ENCODE results near the gene SLC7A5.

The SLC7A5 gene

DNA sequence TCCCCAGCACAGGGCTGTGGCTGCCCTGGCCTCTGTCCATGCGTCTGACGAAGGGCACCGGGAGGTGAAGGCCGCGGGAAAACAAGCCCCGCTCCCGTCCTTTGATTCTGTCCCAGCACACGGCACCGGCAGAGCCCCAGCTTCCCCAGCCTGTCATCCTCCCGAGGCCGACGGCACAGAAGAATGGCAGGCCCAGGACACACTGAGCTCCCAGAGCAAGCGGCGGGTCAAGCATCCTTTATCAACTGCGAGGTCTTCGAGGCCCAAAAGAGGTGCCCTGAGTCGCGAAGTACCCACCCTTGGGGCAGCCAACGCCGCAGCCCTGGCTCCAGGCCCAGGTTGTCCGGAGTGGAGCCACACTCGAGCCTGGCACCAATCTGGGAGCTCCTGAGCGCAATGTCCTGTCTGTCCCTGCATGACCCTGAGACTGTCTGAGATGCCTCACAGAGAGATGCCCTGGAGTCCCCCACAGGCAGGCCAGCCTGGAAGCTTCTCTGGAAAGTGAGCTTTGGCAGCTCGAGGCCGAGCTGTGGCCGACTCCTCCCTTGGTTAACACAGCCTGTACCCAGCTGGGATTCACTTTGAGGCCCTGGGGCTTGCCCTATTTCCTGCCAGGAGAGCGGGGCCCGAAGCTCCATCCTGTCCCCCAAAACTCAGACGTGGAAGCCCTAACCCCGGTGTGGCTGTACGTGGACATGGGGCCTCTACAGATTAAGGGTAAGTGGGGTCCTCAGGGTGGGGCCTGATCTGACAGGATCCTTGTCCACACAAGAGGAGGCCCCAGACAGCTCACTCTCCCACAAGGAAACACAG is 23.3 kb downstream of the SLC7A5 start:
- H3K9me3 Mint-ChIP-seq: no peaks in the 10 kb centered on the region
- no peaks in the 10 kb centered on the region for H3K27me3 Mint-ChIP-seq
- DNase-seq: no peak
- peaks cover 66% of the 10 kb centered on the region for H3K4me1 Mint-ChIP-seq
- no peak for ATAC-seq
- peak overlapping the region in 1 of 2 donors; percentile 63 for H3K27ac Mint-ChIP-seq
- H3K4me3 Mint-ChIP-seq: no peak overlapping the region

- Mint-ChIP-seq H3K27ac (no peak overlapping the region), H3K9me3 (no peaks in the 10 kb centered on the region), H3K27me3 (no peaks in the 10 kb centered on the region), H3K4me1 (peaks cover 58% of the 10 kb centered on the region), H3K4me3 (no peak overlapping the region)
- peak; percentile 13 for ATAC-seq
- no peak for DNase-seq
These were observed 24.1 kb downstream of the SLC7A5 start for GRCh38 chr16:87845213-87845612.

DNA sequence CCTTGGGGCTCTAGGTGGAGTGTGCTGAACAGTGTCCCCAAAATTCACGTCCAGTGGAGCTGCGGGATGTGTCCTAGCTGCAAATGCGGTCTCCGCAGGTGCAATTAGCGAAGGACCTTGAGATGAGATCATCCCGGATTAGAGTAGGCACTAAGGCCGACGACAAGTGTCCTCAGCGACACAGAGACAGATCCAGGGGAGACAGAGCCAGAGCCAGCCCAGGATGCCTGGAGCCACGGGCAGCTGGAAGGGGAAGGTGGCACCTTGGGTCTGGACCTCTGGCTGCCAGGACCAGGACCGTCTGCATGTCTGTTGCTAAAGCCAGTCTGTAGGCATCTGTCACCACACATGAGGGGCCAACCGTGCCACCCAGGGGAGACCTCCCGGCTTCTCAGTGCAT is 24.5 kb downstream of the SLC7A5 start:
- DNase-seq (no peak), ATAC-seq (no peak)
- no peaks in the 10 kb centered on the region for H3K9me3 Mint-ChIP-seq
- peak overlapping the region in 1 of 2 donors; percentile 91 for H3K27ac Mint-ChIP-seq
- no peaks in the 10 kb centered on the region for H3K27me3 Mint-ChIP-seq
- no peak overlapping the region for H3K4me3 Mint-ChIP-seq
- peaks cover 54% of the 10 kb centered on the region for H3K4me1 Mint-ChIP-seq

DNA sequence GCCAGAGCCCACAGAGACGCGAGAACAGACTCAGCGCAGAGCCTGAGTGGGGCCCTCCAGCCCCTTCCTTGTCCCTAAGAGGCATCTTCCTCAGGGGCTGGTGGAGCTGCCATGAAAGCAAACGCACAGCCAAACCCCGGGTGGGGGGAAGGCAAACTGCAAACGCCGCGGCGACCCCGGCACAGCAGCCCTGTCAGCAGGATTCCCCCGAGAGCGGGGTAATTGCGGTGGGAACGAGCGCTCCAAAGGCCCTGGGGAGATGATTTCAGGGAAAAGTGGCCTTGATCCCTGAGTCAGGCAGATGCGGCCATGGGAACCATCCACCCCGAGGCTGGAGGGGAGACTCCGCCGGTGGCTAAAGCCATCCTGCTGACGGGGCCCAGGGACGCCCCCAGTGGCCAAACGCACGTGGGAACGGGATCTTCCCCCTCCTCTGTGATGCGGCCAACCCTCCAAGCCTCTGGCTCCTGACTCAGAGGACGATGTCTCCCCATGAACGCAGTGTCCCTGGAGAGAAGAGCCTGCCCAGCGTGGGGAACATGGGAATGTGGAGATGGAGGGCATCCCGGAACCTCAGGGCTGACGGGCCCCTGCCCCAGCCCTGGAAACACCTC is 25.1 kb downstream of the SLC7A5 start:
- peak overlapping the region in 1 of 2 donors; percentile 91 for H3K27ac Mint-ChIP-seq
- peaks cover 51% of the 10 kb centered on the region for H3K4me1 Mint-ChIP-seq
- ATAC-seq (no peak), DNase-seq (no peak)
- H3K9me3 Mint-ChIP-seq: no peaks in the 10 kb centered on the region
- H3K27me3 Mint-ChIP-seq: no peaks in the 10 kb centered on the region
- no peak overlapping the region for H3K4me3 Mint-ChIP-seq

- no peaks in the 10 kb centered on the region for H3K27me3 Mint-ChIP-seq
- H3K27ac Mint-ChIP-seq: peak overlapping the region in 1 of 2 donors; percentile 91
- ATAC-seq (no peak), DNase-seq (no peak)
- no peaks in the 10 kb centered on the region for H3K9me3 Mint-ChIP-seq
- peaks cover 47% of the 10 kb centered on the region for H3K4me1 Mint-ChIP-seq
- H3K4me3 Mint-ChIP-seq: no peak overlapping the region
These were observed 25.6 kb downstream of the SLC7A5 start for GRCh38 chr16:87843678-87844105.

- Mint-ChIP-seq H3K4me1 (peaks cover 39% of the 10 kb centered on the region), H3K27me3 (no peaks in the 10 kb centered on the region), H3K27ac (no peak overlapping the region), H3K9me3 (no peaks in the 10 kb centered on the region), H3K4me3 (no peak overlapping the region)
- no peak for DNase-seq
- no peak for ATAC-seq
These were observed 27.0 kb downstream of the SLC7A5 start for GRCh38 chr16:87842209-87842869.

GRCh38 chr16:87841340-87842208 is 27.7 kb downstream of the SLC7A5 start:
- H3K27ac Mint-ChIP-seq: peak overlapping the region in 1 of 2 donors; percentile 78
- ATAC-seq (no peak), DNase-seq (no peak)
- peaks cover 33% of the 10 kb centered on the region for H3K4me1 Mint-ChIP-seq
- H3K4me3 Mint-ChIP-seq: no peak overlapping the region
- H3K9me3 Mint-ChIP-seq: no peaks in the 10 kb centered on the region
- no peaks in the 10 kb centered on the region for H3K27me3 Mint-ChIP-seq

GRCh38 chr16:87840271-87840978 is 28.9 kb downstream of the SLC7A5 start:
- ATAC-seq (no peak), DNase-seq (no peak)
- H3K4me3 Mint-ChIP-seq: no peak overlapping the region
- H3K4me1 Mint-ChIP-seq: peaks cover 23% of the 10 kb centered on the region
- H3K27me3 Mint-ChIP-seq: no peaks in the 10 kb centered on the region
- H3K27ac Mint-ChIP-seq: no peak overlapping the region
- H3K9me3 Mint-ChIP-seq: no peaks in the 10 kb centered on the region

DNA sequence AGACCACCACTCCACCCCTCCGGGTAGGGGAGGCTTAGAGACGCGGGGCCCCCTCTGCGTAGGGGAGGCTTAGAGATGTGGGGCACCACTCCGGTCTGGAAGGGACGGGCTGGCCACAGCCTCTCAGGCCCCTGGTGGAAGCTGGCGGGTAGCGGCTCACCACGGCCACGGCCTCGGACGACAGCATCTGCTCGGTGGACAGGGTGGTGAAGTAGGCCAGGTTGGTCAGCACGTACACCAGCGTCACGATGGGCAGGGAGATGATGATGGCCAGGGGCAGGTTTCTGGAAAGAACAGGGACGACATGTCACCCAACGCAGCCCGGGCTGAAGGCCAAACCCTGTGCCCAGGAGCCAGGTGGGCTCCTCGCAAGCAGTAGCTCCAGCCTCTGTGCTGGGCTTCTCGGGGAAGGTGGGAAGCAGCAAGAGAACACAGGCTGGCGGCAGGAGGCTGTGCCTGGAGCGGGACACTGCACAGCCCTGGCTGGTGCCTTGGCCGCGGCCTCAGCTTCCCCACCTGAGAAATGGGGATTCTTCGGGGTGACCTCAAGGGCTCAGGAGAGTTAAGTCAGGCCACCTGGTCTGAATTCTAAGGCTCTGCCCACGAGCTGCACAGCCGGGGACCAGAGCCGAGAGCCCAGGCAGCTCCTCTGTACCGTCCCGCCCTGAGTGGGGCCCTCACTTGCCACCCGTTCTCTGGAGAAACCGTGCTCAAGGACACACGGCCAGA is 29.6 kb downstream of the SLC7A5 start:
- Mint-ChIP-seq H3K9me3 (no peaks in the 10 kb centered on the region), H3K4me1 (peaks cover 18% of the 10 kb centered on the region), H3K27ac (no peak overlapping the region), H3K4me3 (no peak overlapping the region), H3K27me3 (no peaks in the 10 kb centered on the region)
- ATAC-seq (no peak), DNase-seq (no peak)

DNA sequence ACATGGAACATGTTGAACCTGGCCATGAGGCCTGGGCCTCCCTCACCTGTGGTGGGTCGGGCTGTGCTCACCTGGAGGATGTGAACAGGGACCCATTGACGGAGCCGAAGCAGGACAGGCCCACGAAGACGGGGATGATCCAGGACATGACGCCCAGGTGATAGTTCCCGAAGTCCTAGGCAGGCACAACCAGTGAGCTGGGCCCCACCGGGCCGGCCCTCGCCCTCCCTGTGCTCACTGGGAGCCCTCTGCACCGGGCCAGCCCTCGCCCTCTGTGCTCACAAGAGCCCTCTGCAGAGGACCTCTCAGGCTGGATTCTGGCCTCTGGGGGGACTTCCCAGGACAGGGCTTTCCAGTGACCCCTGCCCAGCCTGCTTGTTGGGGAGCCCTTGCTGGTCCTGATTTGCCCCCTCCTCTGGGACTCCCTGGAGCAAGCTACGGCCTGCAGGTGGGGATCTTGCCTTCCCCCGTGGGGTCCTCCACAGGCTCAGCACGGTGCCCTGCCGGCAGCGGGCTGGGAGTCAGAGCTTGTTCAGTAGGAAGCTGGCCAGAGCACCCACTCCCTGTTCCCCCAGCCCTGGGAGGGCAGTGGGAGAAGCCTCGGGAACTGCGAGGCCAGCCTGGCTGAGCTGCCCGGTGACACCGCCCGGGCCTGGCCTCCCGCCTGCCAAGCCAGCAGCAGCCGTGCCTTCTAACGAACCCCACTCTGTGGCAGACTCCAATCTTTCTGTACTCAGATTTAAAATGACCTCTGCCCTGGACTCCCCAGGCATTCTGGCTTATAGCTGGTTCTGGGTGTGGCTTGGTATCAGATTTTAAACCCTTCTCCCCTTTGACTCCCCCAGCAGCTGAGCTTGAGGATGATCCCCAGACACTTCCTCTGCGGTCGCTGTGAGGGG is 30.4 kb downstream of the SLC7A5 start:
- Mint-ChIP-seq H3K4me3 (no peak overlapping the region), H3K27ac (peak overlapping the region in 1 of 2 donors; percentile 27), H3K4me1 (peaks cover 19% of the 10 kb centered on the region), H3K9me3 (no peaks in the 10 kb centered on the region), H3K27me3 (no peaks in the 10 kb centered on the region)
- no peak for ATAC-seq
- no peak for DNase-seq

DNA sequence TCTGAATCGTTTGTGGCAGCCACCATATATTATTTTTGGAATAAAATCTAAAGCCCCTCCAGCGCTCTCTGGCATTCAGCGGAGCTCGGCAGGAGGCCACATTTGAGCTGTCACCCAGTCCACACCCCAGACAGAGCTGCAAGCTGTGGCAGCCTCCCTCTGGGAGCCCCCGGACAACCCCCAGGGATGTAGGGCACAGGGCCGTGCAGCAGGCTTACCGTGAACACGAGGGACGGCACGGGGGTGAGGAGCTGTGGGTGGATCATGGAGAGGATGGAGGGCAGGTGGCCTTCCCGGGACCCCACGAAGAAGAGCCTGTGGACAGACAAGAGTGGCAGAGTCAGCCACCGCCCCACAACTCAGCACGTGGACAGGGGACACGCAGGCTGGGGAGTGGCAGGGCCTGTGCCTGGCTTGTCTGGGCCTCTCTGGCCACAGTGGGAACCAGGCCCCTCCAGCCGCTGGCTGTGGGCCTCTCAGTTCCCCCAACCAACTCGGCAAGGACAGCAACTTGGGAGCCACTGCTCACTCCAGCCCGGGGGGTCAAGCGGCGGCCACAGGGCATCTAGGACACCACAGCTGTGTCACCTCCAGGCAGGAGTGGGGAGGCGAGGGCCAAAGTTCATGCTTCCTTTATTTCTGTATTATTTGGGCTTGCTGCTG is 31.5 kb downstream of the SLC7A5 start:
- no peak for ATAC-seq
- Mint-ChIP-seq H3K9me3 (no peaks in the 10 kb centered on the region), H3K27me3 (no peaks in the 10 kb centered on the region), H3K4me1 (peaks cover 9% of the 10 kb centered on the region), H3K27ac (peak overlapping the region in 1 of 2 donors; percentile 71), H3K4me3 (no peak overlapping the region)
- no peak for DNase-seq

GRCh38 chr16:87836844-87837581 is 32.3 kb downstream of the SLC7A5 start:
- DNase-seq (no peak), ATAC-seq (no peak)
- Mint-ChIP-seq H3K4me3 (no peak overlapping the region), H3K4me1 (peaks cover 10% of the 10 kb centered on the region), H3K9me3 (no peaks in the 10 kb centered on the region), H3K27me3 (no peaks in the 10 kb centered on the region), H3K27ac (peak overlapping the region in 1 of 2 donors; percentile 71)
